ENCODE data around the gene AKT2. TPM values are rescaled to one million over a fixed set of nuclear protein-coding genes. Genes with fewer than 3 reads are reported as not detected.

AKT2 gene
- total RNA-seq, 6 experiments from 2014 or later = 83.2 to 132 (median 107) TPM

DNA sequence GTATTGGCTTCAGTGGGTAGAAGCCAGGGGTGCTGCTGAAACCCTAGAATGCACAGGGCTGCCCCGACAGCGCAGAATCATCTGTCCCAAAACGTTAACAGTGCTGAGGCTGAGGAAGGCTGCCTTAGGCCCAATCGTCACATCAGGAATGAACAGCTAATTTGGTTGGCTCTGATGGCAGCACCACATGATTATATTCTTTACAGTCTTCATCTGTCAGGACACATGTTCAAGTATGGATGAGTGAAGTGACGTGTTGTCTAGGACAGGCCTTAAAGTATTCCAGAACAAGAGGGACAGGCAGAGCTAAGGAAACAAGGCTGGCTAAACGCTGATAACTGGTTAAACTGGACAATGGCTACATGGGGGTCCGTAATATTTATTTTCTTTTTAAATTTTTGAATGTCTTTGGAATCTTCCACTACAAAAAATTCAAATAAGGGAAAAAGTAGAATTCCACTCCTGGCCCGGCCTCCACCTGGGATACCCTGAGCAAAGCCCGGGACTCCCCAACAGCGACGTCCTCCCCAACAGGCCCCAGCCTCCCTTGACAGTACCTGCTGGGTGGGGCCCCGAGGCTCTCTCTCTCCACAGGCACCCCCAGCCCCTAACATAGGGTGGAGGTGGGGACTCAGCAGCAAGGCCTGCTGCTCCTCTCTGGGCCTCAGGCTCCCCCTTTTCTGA is 43.9 kb downstream of the AKT2 start:
- Histone ChIP-seq H3K4me3 (no peak overlapping the region), H3K27ac (no peak overlapping the region), H3K4me1 (peaks cover 0 to 9% (median 3%) of the 10 kb centered on the region in 4 donors), H3K9me3 (no peaks in the 10 kb centered on the region), H3K27me3 (no peaks in the 10 kb centered on the region), H3K36me3 (peaks cover 0 to 61% (median 29%) of the 10 kb centered on the region in 4 donors)
- no peak for TF ChIP-seq POLR2A (IDR thresholded peaks at IDR 0.05)
- TF ChIP-seq, protein P1, sequence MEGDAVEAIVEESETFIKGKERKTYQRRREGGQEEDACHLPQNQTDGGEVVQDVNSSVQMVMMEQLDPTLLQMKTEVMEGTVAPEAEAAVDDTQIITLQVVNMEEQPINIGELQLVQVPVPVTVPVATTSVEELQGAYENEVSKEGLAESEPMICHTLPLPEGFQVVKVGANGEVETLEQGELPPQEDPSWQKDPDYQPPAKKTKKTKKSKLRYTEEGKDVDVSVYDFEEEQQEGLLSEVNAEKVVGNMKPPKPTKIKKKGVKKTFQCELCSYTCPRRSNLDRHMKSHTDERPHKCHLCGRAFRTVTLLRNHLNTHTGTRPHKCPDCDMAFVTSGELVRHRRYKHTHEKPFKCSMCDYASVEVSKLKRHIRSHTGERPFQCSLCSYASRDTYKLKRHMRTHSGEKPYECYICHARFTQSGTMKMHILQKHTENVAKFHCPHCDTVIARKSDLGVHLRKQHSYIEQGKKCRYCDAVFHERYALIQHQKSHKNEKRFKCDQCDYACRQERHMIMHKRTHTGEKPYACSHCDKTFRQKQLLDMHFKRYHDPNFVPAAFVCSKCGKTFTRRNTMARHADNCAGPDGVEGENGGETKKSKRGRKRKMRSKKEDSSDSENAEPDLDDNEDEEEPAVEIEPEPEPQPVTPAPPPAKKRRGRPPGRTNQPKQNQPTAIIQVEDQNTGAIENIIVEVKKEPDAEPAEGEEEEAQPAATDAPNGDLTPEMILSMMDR (IDR thresholded peaks at IDR 0.05) = no peak
- ATAC-seq = no peak
- intact Hi-C loops (cut with DNase I) = no loop called here
- DNase-seq = peak in 1 of 3 donors; percentile 28
- WGBS (ENCODE audit: insufficient coverage, low coverage, low lambda C conversion rate, missing lambda C conversion rate) = 78% methylated on average over 8 of the region's 12 CpGs

DNA sequence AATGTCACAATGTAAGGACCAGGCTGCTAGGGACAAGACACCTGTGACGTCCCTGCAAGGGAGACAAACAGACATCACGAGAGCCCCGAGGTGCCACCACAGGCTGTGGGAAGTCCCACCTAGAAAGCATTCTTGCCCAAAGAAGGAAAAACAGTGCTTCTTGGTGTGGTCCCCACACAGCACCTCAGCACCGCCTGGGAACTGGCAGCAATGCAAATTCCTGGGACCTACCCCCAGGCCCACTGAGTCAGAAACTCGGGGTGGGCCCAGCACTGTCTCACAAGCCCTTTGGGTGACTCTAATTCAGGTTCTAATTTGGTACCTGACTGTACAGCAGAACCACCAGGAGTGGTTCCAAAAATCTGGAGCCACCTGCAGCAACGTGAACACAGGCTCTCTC is 44.8 kb downstream of the AKT2 start:
- 88% methylated on average over 1 of the region's 6 CpGs for WGBS (ENCODE audit: insufficient coverage, low coverage, low lambda C conversion rate, missing lambda C conversion rate)
- DNase-seq (peak in 1 of 3 donors; percentile 27), ATAC-seq (no peak)
- Histone ChIP-seq H3K27me3 (no peaks in the 10 kb centered on the region), H3K4me3 (no peak overlapping the region), H3K4me1 (peaks cover 0 to 1% (median 0%) of the 10 kb centered on the region in 4 donors), H3K36me3 (peaks cover 0 to 69% (median 34%) of the 10 kb centered on the region in 4 donors), H3K27ac (no peak overlapping the region), H3K9me3 (no peaks in the 10 kb centered on the region)
- intact Hi-C loops (cut with DNase I) = no loop called here
- TF ChIP-seq, protein P1 (IDR thresholded peaks at IDR 0.05) = no peak
- TF ChIP-seq POLR2A (IDR thresholded peaks at IDR 0.05) = no peak

DNA sequence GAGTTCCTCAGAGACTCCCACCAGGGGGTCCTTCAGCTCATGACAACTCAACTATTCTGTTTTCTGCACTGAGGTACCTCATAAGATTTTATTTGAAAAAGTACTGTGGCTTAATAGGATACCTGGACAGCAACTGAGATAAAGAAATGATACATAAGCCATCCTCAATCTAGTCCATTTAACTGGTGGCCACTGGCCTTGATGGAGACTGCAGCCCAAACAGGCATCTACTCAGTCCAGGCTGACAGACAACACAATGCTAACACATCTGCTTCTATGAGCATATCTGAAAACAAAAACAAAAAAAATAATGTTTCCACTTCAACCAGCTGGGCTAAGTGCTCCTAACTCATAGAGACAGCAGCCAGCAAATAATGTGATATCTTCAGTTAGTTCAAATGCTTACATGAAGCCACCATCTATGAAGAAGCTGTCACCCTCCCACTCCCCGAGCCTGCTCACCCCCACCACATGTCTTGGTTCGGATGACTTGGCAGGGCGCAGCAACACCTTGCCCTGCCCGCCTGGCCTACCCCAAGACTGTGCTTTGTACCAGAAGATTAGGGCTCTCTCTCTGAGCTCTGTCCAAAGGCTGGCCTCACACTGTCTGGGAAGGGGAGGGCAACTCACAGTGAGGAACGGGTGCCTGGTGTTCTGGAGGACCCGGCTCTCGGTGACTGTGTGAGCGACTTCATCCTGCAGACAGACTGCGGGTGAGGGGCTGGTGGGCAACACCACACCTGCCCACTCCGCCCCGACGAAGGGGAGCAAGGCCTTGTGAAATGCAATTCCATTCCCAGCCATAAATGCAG is 45.5 kb downstream of the AKT2 start:
- DNase-seq (peak in 1 of 3 donors; percentile 22), ATAC-seq (no peak)
- Histone ChIP-seq H3K4me1 (no peaks in the 10 kb centered on the region), H3K9me3 (no peaks in the 10 kb centered on the region), H3K4me3 (no peak overlapping the region), H3K27ac (no peak overlapping the region), H3K27me3 (no peaks in the 10 kb centered on the region), H3K36me3 (peaks cover 0 to 76% (median 38%) of the 10 kb centered on the region in 4 donors)
- WGBS (ENCODE audit: insufficient coverage, low coverage, low lambda C conversion rate, missing lambda C conversion rate) = 88% methylated on average over 5 of the region's 12 CpGs
- TF ChIP-seq, protein P1 (IDR thresholded peaks at IDR 0.05) = no peak
- no peak for TF ChIP-seq POLR2A (IDR thresholded peaks at IDR 0.05)
- intact Hi-C loops (cut with DNase I) = no loop called here

DNA sequence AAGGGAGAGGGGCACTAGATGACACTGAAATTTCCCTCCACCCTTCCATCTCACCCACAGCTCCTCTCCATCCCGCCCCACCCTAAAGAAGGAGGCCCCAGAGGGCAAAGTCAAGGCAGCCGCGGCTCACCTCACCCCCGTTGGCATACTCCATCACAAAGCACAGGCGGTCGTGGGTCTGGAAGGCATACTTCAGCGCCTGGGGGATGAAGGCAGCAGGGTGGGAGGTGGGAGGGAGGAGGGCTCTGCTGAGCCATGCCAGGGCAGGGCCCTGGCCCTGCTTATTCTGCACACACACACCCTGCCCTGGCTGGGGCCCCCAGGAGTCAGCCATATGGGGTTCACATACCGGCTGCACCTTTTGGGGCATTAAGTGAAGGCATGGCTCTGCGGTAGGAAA is 46.4 kb downstream of the AKT2 start:
- H3K36me3 ChIP-seq = peaks cover 0 to 79% (median 39%) of the 10 kb centered on the region in 4 donors
- intact Hi-C loops (cut with DNase I) = no loop called here

More for the DNA sequence above, 46.4 kb downstream of the AKT2 start:
- peak in 1 of 3 donors; percentile 28 for DNase-seq
- Histone ChIP-seq H3K4me3 (no peak overlapping the region), H3K27ac (no peak overlapping the region), H3K4me1 (no peaks in the 10 kb centered on the region), H3K27me3 (no peaks in the 10 kb centered on the region), H3K9me3 (no peaks in the 10 kb centered on the region)
- no CpG with 5 or more reads among the region's 9 CpGs for whole genome bisulfite sequencing (ENCODE audit: insufficient coverage, low coverage, low lambda C conversion rate, missing lambda C conversion rate)
- TF ChIP-seq, protein P1 (IDR thresholded peaks at IDR 0.05) = no peak
- no peak for TF ChIP-seq POLR2A (IDR thresholded peaks at IDR 0.05)
- ATAC-seq = no peak

All from right lobe of liver (tissue), 6 donors.